Glutamatergic neuron (in vitro differentiated cells): ENCODE measurements around the gene SIRPA. TPM values are rescaled to one million over a fixed set of nuclear protein-coding genes. Genes with fewer than 3 reads are reported as not detected.
A peak's percentile ranks its signal among the peaks of the same experiment; 100 is the strongest.

Source experiments
- DNase-seq: peaks from one replicate; pipeline ENCODE4 v3.0.0; 2022
- H3K27ac Mint-ChIP-seq: one replicate; pipeline ENCODE4 v1.8.0; 2020; ENCODE audit warnings: mild to moderate bottlenecking, mixed read lengths, inconsistent platforms; ENCODE audit not compliant: unreplicated experiment
- H3K27me3 Mint-ChIP-seq: one replicate; pipeline ENCODE4 v1.8.0; 2020; ENCODE audit warnings: mild to moderate bottlenecking, moderate library complexity, mixed read lengths, inconsistent platforms; ENCODE audit not compliant: unreplicated experiment
- H3K36me3 Mint-ChIP-seq: one replicate; pipeline ENCODE4 v1.8.0; 2020; ENCODE audit warnings: mild to moderate bottlenecking, mixed read lengths, inconsistent platforms; ENCODE audit not compliant: unreplicated experiment
- H3K4me1 Mint-ChIP-seq: one replicate; pipeline ENCODE4 v1.8.0; 2020; ENCODE audit warnings: mild to moderate bottlenecking, low read depth, mixed read lengths, inconsistent platforms; ENCODE audit not compliant: unreplicated experiment
- H3K4me3 Mint-ChIP-seq: one replicate; pipeline ENCODE4 v1.8.0; 2020; ENCODE audit warnings: mild to moderate bottlenecking, mixed read lengths, inconsistent platforms; ENCODE audit not compliant: unreplicated experiment
- H3K9me3 Mint-ChIP-seq: one replicate; pipeline ENCODE4 v1.8.0; 2020; ENCODE audit warnings: mild to moderate bottlenecking, moderate library complexity, mixed read lengths, inconsistent platforms; ENCODE audit not compliant: unreplicated experiment
- total RNA-seq: library from RNA; stranded (reverse); fragmentation: NEBNext Ultra II Directional; extraction: Animal tissue kit (Norgen Biotek cat#: 25700); gene quantifications from one replicate; pipeline ENCODE4 v1.2.1, GENCODE V29; 2021; ENCODE audit not compliant: unreplicated experiment
- TF ChIP-seq, protein P1 (sequence below): fragments of 200-600 bp; sonication (generic); IDR thresholded peaks from one replicate; pipeline ENCODE4 v1.5.0; 2021; ENCODE audit not compliant: partially characterized antibody, unreplicated experiment

SIRPA gene
- total RNA-seq, 1 donor from 2014 or later = 0.34 TPM

DNA sequence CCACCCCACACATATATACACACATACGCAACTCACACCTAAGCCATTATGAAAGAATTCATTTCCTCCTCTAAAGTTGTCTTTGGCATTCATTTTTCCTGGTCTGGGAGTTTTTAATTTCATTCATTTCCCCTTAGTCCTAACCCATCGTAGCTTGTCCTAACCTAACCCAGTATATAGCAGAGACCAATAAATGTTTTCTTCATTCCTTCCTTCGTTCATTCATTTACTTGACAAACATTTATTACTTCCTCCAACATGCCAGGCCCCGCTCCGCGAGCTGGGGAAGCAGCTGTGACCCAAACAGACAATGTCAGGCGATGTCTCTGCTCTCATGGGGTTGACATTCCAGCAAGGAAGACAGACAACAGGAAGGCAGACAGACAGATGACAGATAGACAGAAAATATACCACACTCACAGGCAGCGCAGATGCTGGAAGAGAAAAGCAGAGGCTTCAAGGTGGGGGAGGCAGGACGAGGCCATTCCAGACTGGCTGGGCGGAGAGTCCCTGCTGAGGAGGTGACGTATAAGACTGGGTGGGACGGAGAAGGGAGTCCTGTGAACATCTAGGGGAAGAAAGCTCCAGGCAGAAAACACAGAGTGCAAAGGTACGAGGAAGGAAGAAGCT, 33.7 kb upstream of the SIRPA start:
- no peak overlapping the region for H3K27ac Mint-ChIP-seq
- peaks cover 2% of the 10 kb centered on the region for H3K27me3 Mint-ChIP-seq
- no peak for DNase-seq
- TF ChIP-seq, protein P1, sequence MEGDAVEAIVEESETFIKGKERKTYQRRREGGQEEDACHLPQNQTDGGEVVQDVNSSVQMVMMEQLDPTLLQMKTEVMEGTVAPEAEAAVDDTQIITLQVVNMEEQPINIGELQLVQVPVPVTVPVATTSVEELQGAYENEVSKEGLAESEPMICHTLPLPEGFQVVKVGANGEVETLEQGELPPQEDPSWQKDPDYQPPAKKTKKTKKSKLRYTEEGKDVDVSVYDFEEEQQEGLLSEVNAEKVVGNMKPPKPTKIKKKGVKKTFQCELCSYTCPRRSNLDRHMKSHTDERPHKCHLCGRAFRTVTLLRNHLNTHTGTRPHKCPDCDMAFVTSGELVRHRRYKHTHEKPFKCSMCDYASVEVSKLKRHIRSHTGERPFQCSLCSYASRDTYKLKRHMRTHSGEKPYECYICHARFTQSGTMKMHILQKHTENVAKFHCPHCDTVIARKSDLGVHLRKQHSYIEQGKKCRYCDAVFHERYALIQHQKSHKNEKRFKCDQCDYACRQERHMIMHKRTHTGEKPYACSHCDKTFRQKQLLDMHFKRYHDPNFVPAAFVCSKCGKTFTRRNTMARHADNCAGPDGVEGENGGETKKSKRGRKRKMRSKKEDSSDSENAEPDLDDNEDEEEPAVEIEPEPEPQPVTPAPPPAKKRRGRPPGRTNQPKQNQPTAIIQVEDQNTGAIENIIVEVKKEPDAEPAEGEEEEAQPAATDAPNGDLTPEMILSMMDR = no peak
- H3K36me3 Mint-ChIP-seq = no peaks in the 10 kb centered on the region
- H3K4me1 Mint-ChIP-seq = peaks cover 7% of the 10 kb centered on the region
- no peak overlapping the region for H3K4me3 Mint-ChIP-seq
- H3K9me3 Mint-ChIP-seq = peaks cover 3% of the 10 kb centered on the region

DNA sequence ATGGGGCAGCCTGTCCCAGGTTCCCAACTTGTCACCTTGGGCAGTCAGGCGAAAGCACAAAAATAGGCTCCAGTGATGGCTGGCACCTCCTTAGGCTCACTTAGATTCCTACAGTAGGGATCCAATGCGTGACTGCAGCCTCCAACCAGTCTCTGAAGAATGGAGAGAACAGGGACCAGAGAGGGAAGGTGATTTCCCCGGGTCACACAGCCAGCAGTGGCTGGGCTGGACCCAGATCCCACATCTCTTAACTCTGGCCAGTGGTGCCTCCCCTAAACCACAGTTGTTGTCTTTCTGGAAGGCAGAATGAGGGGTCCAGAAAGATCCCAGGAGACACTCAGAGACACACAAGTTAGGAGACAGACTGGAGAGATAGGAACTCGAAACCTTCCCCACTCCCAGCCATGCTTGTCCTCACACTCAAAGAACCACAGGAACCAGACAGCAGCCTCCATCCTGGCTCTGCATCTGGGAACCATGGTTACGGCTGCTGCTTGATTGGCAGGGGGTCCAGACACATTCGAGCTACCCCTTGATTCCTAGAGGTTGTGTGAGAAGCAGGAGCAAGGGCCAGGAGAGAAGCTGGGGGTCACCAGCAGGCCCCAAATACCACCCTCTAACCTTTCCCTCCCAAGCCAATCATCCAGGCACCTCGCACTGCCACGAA, 33.1 kb upstream of the SIRPA start:
- H3K36me3 Mint-ChIP-seq = no peaks in the 10 kb centered on the region
- peaks cover 3% of the 10 kb centered on the region for H3K9me3 Mint-ChIP-seq
- H3K4me3 Mint-ChIP-seq = no peak overlapping the region
- peaks cover 6% of the 10 kb centered on the region for H3K4me1 Mint-ChIP-seq
- no peak overlapping the region for H3K27ac Mint-ChIP-seq
- DNase-seq = no peak
- TF ChIP-seq, protein P1 = no peak
- peaks cover 2% of the 10 kb centered on the region for H3K27me3 Mint-ChIP-seq

DNA sequence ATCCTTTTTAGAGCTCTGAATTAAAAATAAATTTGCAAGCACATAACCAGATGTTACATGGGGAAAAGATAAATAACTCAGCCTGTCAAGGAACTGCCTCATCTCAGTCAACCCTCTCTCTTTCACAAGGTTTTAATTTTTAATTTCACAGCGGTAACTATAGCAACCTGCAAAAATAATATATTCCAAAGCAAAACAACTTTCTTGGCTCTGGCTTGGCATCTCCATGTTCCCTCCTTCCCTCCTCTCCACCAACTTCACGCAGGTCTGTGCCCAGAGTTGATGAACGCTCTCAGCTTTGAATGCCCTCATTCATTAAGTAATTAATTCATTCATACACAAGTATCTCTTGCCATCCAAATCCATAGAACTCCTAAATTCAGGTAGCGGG, 32.5 kb upstream of the SIRPA start:
- H3K27me3 Mint-ChIP-seq = peaks cover 2% of the 10 kb centered on the region
- TF ChIP-seq, protein P1 = no peak
- no peak for DNase-seq
- peaks cover 3% of the 10 kb centered on the region for H3K9me3 Mint-ChIP-seq
- H3K36me3 Mint-ChIP-seq = no peaks in the 10 kb centered on the region
- H3K27ac Mint-ChIP-seq = no peak overlapping the region
- peaks cover 9% of the 10 kb centered on the region for H3K4me1 Mint-ChIP-seq
- no peak overlapping the region for H3K4me3 Mint-ChIP-seq

DNA sequence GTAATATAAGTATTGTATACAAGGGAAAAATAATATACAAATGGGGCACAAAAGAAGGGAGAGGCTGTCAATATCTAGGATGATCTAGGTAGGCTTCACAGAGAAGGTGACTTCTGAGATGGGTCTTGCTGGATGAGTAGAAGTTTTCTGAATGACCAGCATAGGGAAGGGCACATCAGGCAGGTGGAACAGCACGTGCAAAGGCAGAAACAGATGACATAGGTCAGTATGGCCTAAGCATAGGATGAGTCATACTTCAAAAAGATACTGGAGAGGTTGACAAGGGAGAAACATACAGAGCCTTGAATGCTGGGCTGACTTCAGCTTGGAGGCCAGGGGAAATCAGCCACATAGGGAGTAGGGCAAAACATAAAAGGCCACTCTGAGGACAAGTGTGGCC, 31.9 kb upstream of the SIRPA start:
- no peak for DNase-seq
- peaks cover 2% of the 10 kb centered on the region for H3K27me3 Mint-ChIP-seq
- H3K4me1 Mint-ChIP-seq = peaks cover 9% of the 10 kb centered on the region
- TF ChIP-seq, protein P1 = no peak
- H3K27ac Mint-ChIP-seq = no peak overlapping the region
- peaks cover 7% of the 10 kb centered on the region for H3K9me3 Mint-ChIP-seq
- no peak overlapping the region for H3K4me3 Mint-ChIP-seq
- no peaks in the 10 kb centered on the region for H3K36me3 Mint-ChIP-seq

DNA sequence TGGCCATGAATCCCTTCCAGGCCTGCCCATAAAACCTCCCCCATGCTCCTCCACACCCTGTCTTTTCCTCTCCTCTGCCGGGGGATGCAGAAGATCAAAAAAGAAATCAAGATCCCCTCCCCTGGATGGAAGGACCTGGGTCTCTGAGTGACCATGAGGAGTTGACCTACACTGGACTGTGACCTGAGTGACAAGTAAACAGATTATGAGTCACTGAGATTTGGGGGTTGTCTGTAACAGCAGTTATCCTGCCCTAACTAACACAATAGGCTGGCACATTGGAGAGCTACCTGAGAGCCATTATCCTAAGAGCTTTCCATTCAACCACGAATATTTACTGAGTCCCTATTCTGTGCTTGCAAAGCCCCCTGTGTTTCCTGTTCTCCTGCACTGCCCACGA, 28.4 kb upstream of the SIRPA start:
- DNase-seq = no peak
- peaks cover 5% of the 10 kb centered on the region for H3K4me1 Mint-ChIP-seq
- TF ChIP-seq, protein P1 = no peak
- peaks cover 2% of the 10 kb centered on the region for H3K27me3 Mint-ChIP-seq
- peaks cover 7% of the 10 kb centered on the region for H3K9me3 Mint-ChIP-seq
- peak overlapping the region; percentile 28 for H3K27ac Mint-ChIP-seq
- no peak overlapping the region for H3K4me3 Mint-ChIP-seq
- H3K36me3 Mint-ChIP-seq = no peaks in the 10 kb centered on the region
